ENCODE measurements around the gene PNKD.
A peak's percentile ranks its signal among the peaks of the same experiment; 100 is the strongest.

The PNKD gene

GRCh38 chr2:218362606-218363005, 92.3 kb downstream of the PNKD start:
- Histone ChIP-seq H3K36me3 (no peaks in the 10 kb centered on the region), H3K4me3 (ENCODE audit: low read depth in 1 of 2, low read length in 1 of 2) (peak overlapping the region in 1 of 2 experiments; percentile 4), H3K9me3 (no peaks in the 10 kb centered on the region), H3K27me3 (no peaks in the 10 kb centered on the region), H3K27ac (peak overlapping the region; percentile 99), H3K4me1 (ENCODE audit: control insufficient read depth in 1 of 2, insufficient read depth in 1 of 2, low read depth in 1 of 2, low read length in 1 of 2) (peaks cover 79 to 84% of the 10 kb centered on the region in 2 experiments)
- TF ChIP-seq CTCF (IDR thresholded peaks at IDR 0.05): no peak

- H3K9me3 ChIP-seq: no peaks in the 10 kb centered on the region
- peak overlapping the region; percentile 99 for H3K27ac ChIP-seq
- H3K4me1 ChIP-seq (ENCODE audit: control insufficient read depth in 1 of 2, insufficient read depth in 1 of 2, low read depth in 1 of 2, low read length in 1 of 2): peaks cover 85 to 88% of the 10 kb centered on the region in 2 experiments
- H3K27me3 ChIP-seq: no peaks in the 10 kb centered on the region
- H3K4me3 ChIP-seq (ENCODE audit: low read depth in 1 of 2, low read length in 1 of 2): peak overlapping the region; percentile 4 to 42
- no peak for TF ChIP-seq CTCF (IDR thresholded peaks at IDR 0.05)
- no peaks in the 10 kb centered on the region for H3K36me3 ChIP-seq
Observed at GRCh38 chr2:218363736-218364135, 93.4 kb downstream of the PNKD start.

GRCh38 chr2:218364196-218364595, 93.9 kb downstream of the PNKD start:
- H3K36me3 ChIP-seq: no peaks in the 10 kb centered on the region

GRCh38 chr2:218366621-218367414, 96.5 kb downstream of the PNKD start:
- Histone ChIP-seq H3K27ac (peak overlapping the region; percentile 99), H3K27me3 (no peaks in the 10 kb centered on the region), H3K4me1 (ENCODE audit: control insufficient read depth in 1 of 2, insufficient read depth in 1 of 2, low read depth in 1 of 2, low read length in 1 of 2) (peaks cover 90 to 94% of the 10 kb centered on the region in 2 experiments), H3K36me3 (no peaks in the 10 kb centered on the region), H3K4me3 (ENCODE audit: low read depth in 1 of 2, low read length in 1 of 2) (peak overlapping the region; percentile 82 to 83), H3K9me3 (no peaks in the 10 kb centered on the region)
- TF ChIP-seq CTCF (IDR thresholded peaks at IDR 0.05): no peak

More at GRCh38 chr2:218364196-218364595, 93.9 kb downstream of the PNKD start:
- H3K4me1 ChIP-seq (ENCODE audit: control insufficient read depth in 1 of 2, insufficient read depth in 1 of 2, low read depth in 1 of 2, low read length in 1 of 2): peaks cover 90 to 93% of the 10 kb centered on the region in 2 experiments
- no peak for TF ChIP-seq CTCF (IDR thresholded peaks at IDR 0.05)
- peak overlapping the region; percentile 4 to 42 for H3K4me3 ChIP-seq (ENCODE audit: low read depth in 1 of 2, low read length in 1 of 2)
- peak overlapping the region; percentile 99 for H3K27ac ChIP-seq
- H3K27me3 ChIP-seq: no peaks in the 10 kb centered on the region
- H3K9me3 ChIP-seq: no peaks in the 10 kb centered on the region

- Histone ChIP-seq H3K27me3 (no peaks in the 10 kb centered on the region), H3K36me3 (no peaks in the 10 kb centered on the region), H3K4me3 (ENCODE audit: low read depth in 1 of 2, low read length in 1 of 2) (peak overlapping the region; percentile 82 to 83), H3K4me1 (ENCODE audit: control insufficient read depth in 1 of 2, insufficient read depth in 1 of 2, low read depth in 1 of 2, low read length in 1 of 2) (peaks cover 90 to 98% of the 10 kb centered on the region in 2 experiments), H3K9me3 (no peaks in the 10 kb centered on the region), H3K27ac (peak overlapping the region; percentile 99)
- TF ChIP-seq CTCF (IDR thresholded peaks at IDR 0.05): peak; percentile 68
Observed at GRCh38 chr2:218367415-218368149, 97.3 kb downstream of the PNKD start.

All from neutrophil (primary cell).